Measurements from ENCODE around the gene ST7.

- TF ChIP-seq, protein P1, sequence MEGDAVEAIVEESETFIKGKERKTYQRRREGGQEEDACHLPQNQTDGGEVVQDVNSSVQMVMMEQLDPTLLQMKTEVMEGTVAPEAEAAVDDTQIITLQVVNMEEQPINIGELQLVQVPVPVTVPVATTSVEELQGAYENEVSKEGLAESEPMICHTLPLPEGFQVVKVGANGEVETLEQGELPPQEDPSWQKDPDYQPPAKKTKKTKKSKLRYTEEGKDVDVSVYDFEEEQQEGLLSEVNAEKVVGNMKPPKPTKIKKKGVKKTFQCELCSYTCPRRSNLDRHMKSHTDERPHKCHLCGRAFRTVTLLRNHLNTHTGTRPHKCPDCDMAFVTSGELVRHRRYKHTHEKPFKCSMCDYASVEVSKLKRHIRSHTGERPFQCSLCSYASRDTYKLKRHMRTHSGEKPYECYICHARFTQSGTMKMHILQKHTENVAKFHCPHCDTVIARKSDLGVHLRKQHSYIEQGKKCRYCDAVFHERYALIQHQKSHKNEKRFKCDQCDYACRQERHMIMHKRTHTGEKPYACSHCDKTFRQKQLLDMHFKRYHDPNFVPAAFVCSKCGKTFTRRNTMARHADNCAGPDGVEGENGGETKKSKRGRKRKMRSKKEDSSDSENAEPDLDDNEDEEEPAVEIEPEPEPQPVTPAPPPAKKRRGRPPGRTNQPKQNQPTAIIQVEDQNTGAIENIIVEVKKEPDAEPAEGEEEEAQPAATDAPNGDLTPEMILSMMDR (IDR thresholded peaks at IDR 0.05): no peak
- TF ChIP-seq ZFX (IDR thresholded peaks at IDR 0.05; ENCODE audit: borderline replicate concordance): no peak
These were observed 185.2 kb downstream of the ST7 start for GRCh38 chr7:117138495-117138894.

All from 22Rv1 (cell line).